Esophagus mucosa (tissue), 1 donor: Measurements from ENCODE around the gene MEOX1. TPM values are rescaled to one million over a fixed set of nuclear protein-coding genes. Genes with fewer than 3 reads are reported as not detected.
"Not testable (repeated sequence)": the region's sequence is repeated elsewhere in the genome, so short reads cannot be mapped to it uniquely, and the experiment has no call there.

Source experiments
- ATAC-seq: fragments of 200-7000 bp; cut with Tn5 transposase; one replicate; pipeline ENCODE4 v1.9.1; 2020
- total RNA-seq: library from RNA; stranded (reverse); gene quantifications from one replicate; pipeline ENCODE4 v1.2.4, GENCODE V29; 2023
- donor health status: DM: yes; HTN: yes; CAD: no.

MEOX1 gene
- total RNA-seq, 1 donor from 2014 or later, result 1.2 TPM

DNA sequence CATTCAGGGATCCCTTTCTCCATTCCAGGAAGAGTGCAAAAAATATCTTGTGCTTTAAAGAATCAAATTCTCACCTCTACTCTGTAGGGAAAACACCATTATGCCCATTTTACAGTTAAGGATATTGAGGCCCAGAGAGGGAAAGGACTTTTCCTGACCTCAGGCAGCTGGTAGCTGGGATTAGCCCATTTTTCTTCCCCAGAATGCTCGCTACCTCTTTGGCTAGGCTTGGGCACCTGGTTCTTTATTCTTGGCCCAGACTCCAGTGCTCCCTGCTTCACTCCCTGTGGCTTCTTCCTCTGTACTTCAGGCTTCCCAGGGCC, 45.7 kb downstream of the MEOX1 start:
- no peak for ATAC-seq

DNA sequence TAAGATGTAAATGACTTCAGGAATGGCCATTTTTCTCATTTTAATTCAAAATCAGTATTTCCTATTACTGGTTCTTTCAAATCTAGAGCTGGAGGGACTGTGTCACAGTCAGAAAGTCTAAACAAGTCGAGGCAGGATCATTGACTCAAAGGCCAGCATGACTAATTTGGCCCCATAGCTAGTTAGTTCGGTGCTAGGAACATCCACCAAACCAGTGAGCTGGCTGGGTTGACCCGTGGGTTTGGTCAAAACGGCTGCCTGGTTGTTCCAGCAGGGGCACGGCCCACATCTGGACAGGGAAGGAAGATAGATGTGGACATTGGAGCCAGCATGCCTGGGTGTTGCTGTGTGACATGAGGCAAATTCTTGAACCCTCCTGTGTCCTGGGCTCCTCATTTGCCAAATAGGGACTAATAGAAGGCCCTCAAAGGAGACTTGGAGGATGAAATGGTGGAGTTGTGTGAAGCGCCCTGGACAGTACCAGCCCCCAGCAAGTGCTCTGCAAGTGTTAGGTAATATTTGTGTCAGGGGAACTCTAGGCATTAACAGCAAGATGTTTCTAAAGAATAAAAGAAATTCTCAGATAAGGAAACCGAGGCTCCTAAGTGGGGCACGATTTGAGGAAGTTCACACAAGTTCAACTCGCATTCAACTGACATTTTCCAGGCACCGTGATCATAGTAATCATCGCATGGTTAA, 46.2 kb downstream of the MEOX1 start:
- peak; percentile 82 for ATAC-seq

DNA sequence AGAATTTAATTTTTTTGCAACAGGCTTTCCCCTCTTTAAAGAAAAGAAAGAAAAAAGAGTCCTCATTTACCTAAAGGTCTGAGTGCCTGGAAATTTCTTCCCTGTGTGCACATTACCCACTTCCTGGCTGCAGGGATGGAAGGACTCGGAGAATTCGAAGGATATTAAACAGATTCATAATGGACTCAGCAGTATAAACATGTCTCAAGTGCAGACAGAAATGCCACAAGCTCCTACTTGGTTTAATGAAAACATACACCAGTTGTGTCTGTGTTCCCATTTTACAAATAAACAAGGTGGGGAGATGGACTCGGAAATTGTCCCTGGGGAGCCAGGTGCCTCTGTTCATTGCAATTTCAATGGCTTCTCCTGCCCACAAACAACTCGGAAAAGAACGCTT, 47.2 kb downstream of the MEOX1 start:
- no peak for ATAC-seq

DNA sequence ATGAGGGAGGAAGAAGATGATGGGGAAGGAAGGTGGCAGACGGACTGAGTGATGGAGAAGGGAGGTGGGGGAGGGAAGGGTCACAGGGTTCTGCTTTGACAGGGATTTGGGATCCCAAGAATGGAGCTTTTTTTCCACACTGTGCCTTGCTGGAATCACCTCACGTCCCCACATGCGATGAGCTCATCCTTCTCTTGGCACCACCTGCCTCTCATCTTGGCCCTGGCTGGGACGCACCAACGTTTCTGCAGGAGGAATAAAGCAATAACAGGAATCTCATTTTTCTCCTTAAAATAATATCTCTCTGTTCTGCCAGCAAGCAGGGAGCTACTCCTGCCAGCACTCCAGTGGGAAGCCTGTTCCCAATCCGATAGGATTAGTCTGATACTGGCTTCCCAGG, 47.8 kb downstream of the MEOX1 start:
- ATAC-seq, result no peak

DNA sequence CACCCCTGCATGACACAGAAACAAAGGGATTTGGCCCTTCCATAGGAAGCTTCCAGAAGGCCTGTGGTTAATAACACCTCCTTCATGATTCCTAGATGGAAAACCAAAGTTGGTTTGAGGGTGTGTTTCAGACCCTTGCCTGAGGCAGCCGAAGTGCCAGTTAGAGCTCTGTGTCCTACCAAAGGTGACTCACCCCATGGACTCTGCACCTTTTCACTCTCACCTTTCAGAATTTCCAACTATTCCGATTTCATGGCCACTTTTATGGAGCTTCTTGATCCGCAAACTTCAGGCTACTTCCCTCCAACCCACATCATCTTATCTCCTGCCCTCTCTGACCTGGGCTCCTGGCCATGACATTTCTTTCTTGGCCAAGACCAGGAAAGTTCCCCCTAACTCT, 49.2 kb downstream of the MEOX1 start:
- ATAC-seq, result no peak

DNA sequence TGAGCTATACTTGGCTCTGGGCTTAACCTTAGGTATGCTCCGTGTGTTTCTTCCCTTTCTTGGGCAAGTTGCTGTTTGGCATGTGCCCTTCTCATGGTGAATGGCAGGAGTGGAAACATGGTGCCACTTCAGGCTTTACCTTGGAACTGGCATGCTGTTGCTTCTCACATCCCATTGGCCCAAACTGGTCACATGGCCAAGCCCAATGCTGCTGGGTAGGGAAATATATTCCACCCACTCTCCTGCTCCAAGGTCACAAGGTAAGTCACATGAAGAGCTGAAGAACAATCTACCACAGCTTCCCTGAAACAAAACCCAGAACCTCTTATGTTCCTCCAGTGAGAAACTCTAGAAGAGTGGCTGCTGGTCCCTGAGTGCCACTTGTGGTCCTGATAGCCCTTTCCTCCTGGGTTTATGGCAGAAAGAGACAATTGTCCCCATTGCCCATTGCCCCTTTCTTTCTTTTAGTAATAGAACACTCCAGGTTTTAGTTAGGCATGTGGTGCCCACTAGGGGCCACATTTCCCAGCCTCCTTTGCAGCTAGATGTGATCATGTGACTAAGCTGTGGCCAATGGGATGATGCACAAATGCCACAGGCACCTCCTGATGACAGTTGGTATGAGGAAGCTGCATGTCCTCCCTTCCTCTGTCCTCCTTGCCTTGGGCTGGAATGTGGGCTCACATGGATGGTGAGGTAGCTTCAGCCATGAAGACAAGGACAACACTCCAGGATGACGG, 50.3 kb downstream of the MEOX1 start:
- ATAC-seq, result no peak

DNA sequence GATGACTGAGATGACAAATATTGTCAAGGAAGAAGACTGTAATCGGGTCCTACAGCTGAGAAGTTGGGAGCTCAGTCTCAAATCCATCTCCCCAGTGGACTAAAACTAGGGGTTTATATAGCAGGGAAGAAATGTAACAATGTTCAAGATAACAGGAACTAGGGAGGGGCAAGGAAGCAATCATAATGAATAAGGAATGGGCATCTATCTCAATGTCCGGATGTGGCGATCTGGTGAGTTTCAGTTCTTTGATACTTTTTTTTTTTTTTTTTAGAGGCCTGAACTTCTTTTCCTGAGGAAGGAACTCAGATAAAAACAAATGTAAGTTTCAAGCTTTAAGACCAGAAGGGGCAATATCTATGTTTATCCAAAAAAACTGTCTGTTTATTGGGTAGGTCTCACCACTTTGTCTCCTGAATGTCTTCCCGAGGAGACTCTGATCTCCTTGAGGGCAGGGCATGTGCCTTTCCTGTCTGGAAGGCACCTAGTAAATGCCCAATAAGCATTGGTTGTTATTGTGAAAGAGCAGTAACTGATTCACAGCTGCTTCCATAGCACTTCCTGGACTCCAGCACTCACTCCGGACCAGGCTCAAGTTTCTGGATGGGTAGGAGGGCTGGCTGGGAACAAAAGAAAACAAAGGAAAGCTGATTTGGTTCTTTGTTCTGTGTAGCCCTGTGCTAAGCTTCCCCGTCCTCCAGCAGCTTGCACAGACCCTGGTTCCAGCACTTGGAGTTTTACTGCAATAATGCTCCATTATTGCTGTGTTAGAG, 51.9 kb downstream of the MEOX1 start:
- ATAC-seq, result peak; percentile 44

DNA sequence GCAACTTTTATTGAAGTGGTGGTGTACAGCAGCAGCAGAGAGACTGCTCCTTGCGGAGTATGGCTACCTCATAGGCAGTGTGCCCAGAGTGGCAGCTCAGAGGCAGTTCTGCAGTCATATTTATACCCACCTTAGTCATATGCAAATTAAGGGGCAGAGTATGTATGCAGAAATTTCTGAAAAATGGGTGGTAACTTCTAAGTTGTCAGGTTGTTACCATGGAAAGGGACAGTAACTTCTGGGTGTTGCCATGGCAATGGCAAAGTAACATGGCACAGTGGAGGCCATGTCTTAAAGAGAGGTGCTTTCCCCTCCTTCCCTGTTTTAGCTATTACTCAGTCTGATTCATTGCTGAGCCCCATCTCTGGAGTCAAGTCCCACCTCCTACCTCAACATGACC, 53.4 kb downstream of the MEOX1 start:
- ATAC-seq, result peak; percentile 30

DNA sequence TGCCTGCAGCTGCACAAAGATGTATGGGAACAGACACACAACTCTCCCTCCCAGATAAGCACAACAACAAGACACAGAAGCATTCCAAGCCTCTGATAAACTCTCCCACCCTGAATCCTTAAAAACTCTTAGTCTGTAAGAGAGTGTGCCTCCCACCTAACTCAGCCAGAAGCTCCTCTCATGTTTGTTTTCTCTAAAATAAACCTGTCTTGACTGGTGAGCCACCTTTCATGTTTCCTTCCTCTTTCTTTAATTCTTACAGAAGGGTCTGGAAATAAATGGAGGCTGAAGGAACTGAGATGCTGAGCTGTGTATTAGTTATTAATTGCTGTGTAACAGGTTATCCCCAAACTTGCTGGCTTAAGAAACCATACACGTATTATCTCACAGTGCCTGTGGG, 57.2 kb downstream of the MEOX1 start:
- no peak for ATAC-seq

DNA sequence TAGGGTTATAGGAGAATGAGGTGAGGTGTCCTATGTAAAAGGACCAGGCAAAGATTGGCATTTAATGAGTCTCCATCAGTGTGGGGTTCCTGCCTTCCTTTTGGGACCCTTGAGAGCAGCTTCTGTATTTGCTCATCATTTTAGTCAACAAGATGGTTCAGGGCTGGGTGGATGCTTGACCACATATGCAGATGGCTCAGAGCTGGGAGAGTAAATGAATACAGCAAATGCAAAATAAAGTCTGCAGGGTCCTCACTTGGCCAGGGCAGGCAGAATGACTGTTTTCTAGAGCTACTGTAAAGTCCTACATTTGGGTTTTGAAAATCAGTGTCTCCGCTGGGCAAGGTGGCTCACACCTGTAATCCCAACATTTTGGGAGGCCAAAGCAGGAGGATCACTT, 58.4 kb downstream of the MEOX1 start:
- ATAC-seq, result no peak

DNA sequence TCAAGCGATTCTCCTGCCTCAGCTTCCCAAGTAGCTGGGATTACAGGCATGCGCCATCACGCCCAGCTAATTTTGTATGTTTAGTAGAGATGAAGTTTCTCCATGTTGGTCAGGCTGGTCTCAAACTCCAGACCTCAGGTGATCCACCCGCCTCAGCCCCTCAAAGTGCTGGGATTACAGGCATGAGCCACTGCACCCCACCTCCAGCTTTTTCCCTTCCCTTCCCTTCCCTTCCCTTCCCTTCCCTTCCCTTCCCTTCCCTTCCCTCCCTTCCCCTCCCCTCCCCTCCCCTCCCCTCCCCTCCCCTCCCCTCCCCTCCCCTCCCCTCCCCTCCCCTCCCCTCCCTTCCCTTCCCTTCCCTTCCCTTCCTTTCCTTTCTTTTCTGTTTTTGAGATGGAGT, 59.2 kb downstream of the MEOX1 start:
- not testable (repeated sequence) for ATAC-seq

DNA sequence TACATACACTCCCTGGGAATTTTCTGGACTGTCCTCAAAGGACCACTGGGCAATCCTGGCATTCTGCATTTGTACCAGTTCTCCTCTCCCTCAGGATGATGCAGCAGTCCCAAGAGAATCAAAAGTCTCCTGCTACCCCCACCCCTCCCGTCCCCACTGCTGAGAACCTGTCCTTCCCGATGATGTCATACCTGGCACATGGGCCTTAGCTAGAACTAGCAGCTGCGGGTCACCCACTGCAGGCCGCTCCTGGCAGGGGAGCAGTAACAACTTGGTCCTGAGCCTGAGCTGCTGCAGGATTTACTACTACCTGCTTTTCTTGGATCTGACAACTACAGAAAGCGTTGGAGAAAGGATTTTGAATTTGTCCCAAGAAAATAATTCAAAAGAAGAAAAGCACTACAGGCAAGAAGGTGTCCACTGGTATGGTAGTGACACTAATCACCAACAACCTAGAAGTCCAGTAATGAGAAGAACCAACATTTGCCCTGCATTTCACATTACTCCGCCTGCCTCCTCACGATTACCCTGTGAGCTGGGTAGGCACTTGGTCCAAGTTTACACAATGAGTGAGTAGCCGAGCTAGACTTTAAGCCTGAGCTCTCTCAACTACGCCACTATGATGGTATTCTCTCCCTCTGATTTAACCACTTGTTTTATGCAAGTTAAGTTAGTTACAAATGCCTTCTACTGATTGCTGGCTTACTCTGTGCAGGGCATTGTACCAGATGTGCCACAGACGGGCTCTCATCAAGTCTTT, 60.3 kb downstream of the MEOX1 start:
- ATAC-seq, result peak; percentile 32

DNA sequence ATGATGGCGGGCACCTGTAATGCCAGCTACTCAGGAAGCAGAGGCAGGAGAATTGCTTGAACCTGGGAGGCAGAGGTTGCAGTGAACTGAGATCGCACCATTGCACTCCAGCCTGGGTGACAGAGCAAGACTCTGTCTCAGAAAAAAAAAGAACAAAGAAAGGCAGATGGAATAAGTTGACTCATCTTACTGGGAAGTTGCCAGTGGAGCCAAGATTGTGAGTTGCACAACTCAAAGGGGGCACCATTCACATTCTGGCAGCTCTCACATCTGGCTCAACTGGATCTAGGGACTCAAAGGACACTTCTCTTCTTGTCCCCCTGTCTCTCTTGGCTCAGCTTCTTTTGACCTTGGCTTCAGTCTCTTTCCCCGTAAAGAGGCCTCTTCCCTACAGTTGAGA, 61.9 kb downstream of the MEOX1 start:
- ATAC-seq, result peak; percentile 65

DNA sequence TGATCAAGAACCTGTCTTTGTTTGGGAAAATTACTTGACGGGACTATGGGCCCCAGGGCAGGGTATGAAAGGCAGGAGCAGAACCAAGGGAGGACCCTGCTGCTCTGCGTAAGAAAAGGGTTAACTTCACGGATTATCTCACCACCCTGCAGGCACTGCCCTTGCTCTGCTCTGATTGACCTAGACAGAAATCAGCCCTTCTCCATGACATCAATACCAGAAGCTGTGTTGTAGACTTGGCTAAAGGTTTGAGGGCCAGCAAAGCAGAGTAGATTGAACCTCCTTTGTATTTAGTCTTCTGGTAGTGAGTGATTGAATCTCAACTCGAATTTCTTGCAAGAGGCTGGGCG, 62.7 kb downstream of the MEOX1 start:
- no peak for ATAC-seq

DNA sequence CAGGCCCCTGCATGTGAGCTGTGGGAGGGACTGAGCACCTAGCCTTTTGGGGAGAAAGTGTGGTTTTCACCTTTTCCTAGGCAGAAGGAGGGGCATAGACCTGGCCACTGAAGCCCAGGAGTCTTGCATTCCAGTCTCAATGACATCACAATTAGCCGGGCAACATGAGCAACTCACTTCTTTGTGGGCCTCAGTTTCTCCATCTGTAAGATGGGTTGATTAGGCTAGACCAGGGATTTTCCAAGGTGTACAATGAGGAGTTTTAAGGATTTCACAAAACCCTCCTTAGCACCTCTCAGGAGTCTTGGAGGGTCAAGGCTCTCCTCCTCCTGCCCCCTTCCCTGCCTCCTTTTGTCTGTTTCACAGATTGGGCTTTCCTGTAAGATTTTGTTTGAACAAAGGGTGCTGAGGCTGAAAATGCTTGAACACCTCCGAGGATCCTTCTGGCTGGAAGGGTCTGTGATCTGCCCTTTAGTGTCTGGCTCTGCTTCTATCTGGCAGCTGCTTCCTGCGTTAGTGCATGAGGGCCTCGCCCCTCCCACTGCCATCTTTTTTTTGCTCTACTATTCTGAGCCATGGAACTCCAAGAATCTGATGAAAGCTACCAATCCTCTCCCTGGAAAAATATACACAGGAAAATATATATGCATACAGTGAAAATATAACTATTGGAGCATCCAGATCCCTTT, 63.2 kb downstream of the MEOX1 start:
- ATAC-seq, result no peak

DNA sequence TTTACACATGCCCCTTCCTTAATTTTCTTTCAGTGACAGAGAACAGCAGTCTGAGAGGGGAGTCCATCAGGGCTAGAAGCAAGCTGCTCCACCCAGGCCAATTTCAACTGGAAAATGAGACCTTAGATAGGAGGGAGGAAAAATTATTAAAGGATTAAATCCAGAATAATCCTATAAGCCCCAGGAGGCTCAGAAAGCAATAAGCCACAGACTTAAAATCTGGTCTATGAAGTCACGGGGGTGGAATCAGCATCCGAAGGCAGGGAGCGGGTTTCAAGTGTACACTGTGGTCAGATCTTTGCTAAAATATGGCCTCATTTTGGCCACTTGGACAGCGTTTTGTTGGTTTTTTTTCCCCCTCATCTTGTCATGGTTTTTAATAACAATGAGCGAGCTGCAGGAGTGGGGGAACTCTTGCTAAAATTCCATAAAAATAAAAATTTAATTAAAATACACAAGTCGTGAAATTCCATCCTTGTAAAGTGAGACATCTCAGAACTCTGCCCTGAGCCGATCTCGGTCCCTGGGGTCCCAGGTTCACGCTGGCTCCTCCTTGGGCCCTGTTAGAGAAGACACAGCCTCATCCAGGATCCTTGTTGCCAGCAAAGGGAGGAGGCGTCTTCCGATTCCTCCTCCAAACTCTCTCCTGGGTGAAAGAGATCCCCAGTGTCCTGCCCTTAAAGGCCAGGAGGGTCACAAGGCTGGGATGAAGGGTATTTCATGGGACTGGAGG, 63.9 kb downstream of the MEOX1 start:
- ATAC-seq, result no peak

DNA sequence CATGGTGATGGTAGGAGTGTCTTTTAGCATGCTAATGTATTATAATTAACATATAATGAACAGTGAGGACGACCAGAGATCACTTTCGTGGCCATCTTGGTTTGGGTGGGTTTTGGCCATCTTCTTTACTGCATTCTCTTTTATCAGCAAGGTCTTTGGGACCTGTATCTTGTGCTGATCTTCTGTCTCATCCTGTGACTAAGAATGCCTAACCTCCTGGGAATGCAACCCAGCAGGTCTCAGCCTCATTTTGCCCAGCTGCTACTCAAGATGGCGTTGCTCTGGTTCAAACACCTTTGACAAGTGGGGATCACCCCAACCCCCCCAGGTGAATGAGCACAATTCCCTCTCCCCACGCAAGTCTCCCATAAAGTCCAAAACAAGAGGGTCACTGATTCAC, 66.3 kb downstream of the MEOX1 start:
- ATAC-seq, result no peak

DNA sequence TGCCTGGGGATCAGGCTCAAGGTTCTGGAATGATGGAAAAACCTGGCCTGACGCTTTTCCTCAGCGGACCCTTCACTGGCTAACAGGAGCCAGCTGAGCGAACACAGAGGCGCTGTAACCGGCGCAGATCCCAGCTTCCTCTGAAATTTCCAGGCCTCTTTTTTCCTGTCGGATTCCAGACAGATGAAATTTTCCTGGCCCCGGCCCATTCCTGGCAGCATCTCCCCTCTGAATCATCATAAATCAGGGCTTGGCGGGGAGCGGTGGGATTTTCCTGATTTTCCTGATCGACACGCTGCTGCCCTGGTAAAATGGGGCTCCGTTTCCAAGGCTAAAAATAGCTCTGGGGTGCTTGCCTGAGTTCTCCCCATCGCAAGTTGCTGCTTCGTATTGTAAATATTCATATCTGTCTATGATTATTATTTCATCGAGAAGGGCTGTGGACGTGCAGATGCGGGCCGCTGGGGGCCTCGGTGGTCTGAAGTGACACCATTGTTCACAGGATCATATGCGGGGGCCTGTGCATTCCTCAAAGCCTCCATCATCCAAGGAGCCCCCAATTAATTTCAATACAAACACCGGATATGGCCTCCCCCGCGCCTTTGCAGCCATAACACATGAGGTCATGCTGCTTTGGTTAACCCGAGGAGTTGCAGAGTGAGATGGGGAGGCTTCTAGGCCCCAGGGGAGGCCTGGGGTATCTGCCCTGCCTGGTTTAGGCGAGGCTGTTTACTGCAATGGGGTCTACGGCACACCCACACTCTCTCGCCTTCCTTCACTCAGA, 69.8 kb downstream of the MEOX1 start:
- peak; percentile 34 for ATAC-seq

DNA sequence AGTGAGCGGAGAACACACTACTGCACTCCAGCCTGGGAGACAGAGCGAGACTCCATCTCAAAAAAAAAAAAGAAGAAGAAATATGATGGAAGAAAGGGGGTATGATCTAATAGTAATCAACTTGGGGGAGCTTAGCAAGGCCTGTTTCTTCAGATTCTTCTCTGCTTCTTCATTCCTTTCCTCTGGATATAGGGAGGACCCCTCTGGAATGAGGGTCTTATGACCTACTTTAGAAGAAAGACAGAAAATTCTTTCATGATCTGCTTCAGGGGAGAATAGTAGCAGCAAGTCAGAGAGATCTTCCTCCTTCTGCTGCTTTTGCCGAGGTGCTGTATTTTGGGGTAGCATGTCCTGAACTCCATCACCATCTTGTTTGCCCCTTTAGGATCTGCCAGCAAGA, 70.7 kb downstream of the MEOX1 start:
- no peak for ATAC-seq
